Osteocyte (in vitro differentiated cells): ENCODE data around the gene ME3. TPM values are rescaled to one million over a fixed set of nuclear protein-coding genes. Genes with fewer than 3 reads are reported as not detected.

ENCODE experiments used
- DNase-seq: peaks from one replicate; pipeline ENCODE4 v3.0.0; 2021; ENCODE audit warnings: mixed read lengths; ENCODE audit not compliant: unreplicated experiment; ENCODE audit errors: extremely low spot score
- H3K27ac Mint-ChIP-seq: one replicate; pipeline ENCODE4 v1.8.0; 2021; ENCODE audit warnings: mild to moderate bottlenecking, mixed read lengths; ENCODE audit not compliant: unreplicated experiment
- H3K27me3 Mint-ChIP-seq: one replicate; pipeline ENCODE4 v1.8.0; 2021; ENCODE audit warnings: mixed read lengths; ENCODE audit not compliant: unreplicated experiment
- H3K36me3 Mint-ChIP-seq: one replicate; pipeline ENCODE4 v1.8.0; 2021; ENCODE audit warnings: mixed read lengths; ENCODE audit not compliant: unreplicated experiment
- H3K4me1 Mint-ChIP-seq: one replicate; pipeline ENCODE4 v1.8.0; 2021; ENCODE audit warnings: mixed read lengths; ENCODE audit not compliant: unreplicated experiment
- H3K4me3 Mint-ChIP-seq: one replicate; pipeline ENCODE4 v1.8.0; 2021; ENCODE audit warnings: mild to moderate bottlenecking, moderate library complexity, mixed read lengths; ENCODE audit not compliant: unreplicated experiment
- H3K9me3 Mint-ChIP-seq: one replicate; pipeline ENCODE4 v1.8.0; 2021; ENCODE audit warnings: mixed read lengths; ENCODE audit not compliant: unreplicated experiment
- CTCF ChIP-seq: fragments of 200-600 bp; sonication (generic); IDR thresholded peaks from 2 replicates; pipeline ENCODE4 v1.5.0; 2021; ENCODE audit warnings: antibody characterized with exemption, mild to moderate bottlenecking, moderate library complexity
- total RNA-seq: library from RNA; stranded (reverse); gene quantifications from 2 replicates; pipeline ENCODE4 v1.2.1, GENCODE V29; 2021

ME3 gene
- total RNA-seq, 1 donor from 2014 or later, result 19.5 TPM

- H3K4me1 Mint-ChIP-seq, result peaks cover 34% of the 10 kb centered on the region
- TF ChIP-seq CTCF, result no peak
- no peaks in the 10 kb centered on the region for H3K27me3 Mint-ChIP-seq
- H3K36me3 Mint-ChIP-seq, result no peaks in the 10 kb centered on the region
- no peak overlapping the region for H3K27ac Mint-ChIP-seq
- H3K9me3 Mint-ChIP-seq, result no peaks in the 10 kb centered on the region
- DNase-seq, result no peak
- H3K4me3 Mint-ChIP-seq, result no peak overlapping the region
Measured at GRCh38 chr11:86500500-86501140, 171.8 kb downstream of the ME3 start.

- no peak for DNase-seq
- Mint-ChIP-seq H3K9me3 (no peaks in the 10 kb centered on the region), H3K27me3 (no peaks in the 10 kb centered on the region), H3K4me1 (peaks cover 42% of the 10 kb centered on the region), H3K4me3 (no peak overlapping the region), H3K36me3 (no peaks in the 10 kb centered on the region), H3K27ac (no peak overlapping the region)
- no peak for TF ChIP-seq CTCF
Measured at GRCh38 chr11:86499723-86500129, 172.7 kb downstream of the ME3 start.

- Mint-ChIP-seq H3K4me1 (peaks cover 46% of the 10 kb centered on the region), H3K9me3 (no peaks in the 10 kb centered on the region), H3K27me3 (no peaks in the 10 kb centered on the region), H3K4me3 (no peak overlapping the region), H3K36me3 (no peaks in the 10 kb centered on the region), H3K27ac (peak overlapping the region; percentile 70)
- DNase-seq, result no peak
- TF ChIP-seq CTCF, result no peak
Measured at GRCh38 chr11:86497836-86498235, 174.6 kb downstream of the ME3 start.

GRCh38 chr11:86497310-86497709 lies 175.1 kb downstream of the ME3 start:
- no peak overlapping the region for H3K4me3 Mint-ChIP-seq
- H3K4me1 Mint-ChIP-seq, result peaks cover 50% of the 10 kb centered on the region
- peak overlapping the region; percentile 70 for H3K27ac Mint-ChIP-seq
- H3K9me3 Mint-ChIP-seq, result no peaks in the 10 kb centered on the region
- no peaks in the 10 kb centered on the region for H3K36me3 Mint-ChIP-seq
- no peak for DNase-seq
- TF ChIP-seq CTCF, result no peak
- H3K27me3 Mint-ChIP-seq, result no peaks in the 10 kb centered on the region

GRCh38 chr11:86495351-86495750 lies 177.1 kb downstream of the ME3 start:
- no peak for TF ChIP-seq CTCF
- Mint-ChIP-seq H3K9me3 (no peaks in the 10 kb centered on the region), H3K36me3 (no peaks in the 10 kb centered on the region), H3K4me3 (no peak overlapping the region), H3K4me1 (peaks cover 68% of the 10 kb centered on the region), H3K27me3 (no peaks in the 10 kb centered on the region), H3K27ac (peak overlapping the region; percentile 48)
- DNase-seq, result no peak
